Measurements from ENCODE around the gene C2orf74.

Gene C2orf74

DNA sequence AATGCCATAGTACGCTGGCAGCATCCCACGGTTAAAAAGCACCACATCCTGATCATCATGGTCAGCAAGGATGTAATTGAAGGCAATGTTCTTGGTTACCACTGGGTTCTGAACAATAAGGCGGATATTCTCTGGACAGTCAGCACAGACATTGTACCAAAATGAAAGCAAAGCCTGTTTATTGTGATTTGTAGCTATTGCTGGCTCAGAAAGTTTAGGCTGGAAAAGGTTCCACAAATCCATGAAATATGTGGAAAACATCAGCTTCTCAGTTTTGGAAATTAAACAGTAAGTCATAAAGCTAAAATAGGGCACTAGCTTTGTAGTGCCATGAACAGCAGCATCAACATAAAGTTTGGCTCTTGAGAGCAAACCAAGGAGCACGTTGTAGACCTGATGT is 52.2 kb downstream of the C2orf74 start:
- no peak overlapping the region for H3K27ac ChIP-seq
- DNase-seq (ENCODE audit: low spot score): no peak
- H3K4me3 ChIP-seq: no peak overlapping the region
- TF ChIP-seq, protein P1, sequence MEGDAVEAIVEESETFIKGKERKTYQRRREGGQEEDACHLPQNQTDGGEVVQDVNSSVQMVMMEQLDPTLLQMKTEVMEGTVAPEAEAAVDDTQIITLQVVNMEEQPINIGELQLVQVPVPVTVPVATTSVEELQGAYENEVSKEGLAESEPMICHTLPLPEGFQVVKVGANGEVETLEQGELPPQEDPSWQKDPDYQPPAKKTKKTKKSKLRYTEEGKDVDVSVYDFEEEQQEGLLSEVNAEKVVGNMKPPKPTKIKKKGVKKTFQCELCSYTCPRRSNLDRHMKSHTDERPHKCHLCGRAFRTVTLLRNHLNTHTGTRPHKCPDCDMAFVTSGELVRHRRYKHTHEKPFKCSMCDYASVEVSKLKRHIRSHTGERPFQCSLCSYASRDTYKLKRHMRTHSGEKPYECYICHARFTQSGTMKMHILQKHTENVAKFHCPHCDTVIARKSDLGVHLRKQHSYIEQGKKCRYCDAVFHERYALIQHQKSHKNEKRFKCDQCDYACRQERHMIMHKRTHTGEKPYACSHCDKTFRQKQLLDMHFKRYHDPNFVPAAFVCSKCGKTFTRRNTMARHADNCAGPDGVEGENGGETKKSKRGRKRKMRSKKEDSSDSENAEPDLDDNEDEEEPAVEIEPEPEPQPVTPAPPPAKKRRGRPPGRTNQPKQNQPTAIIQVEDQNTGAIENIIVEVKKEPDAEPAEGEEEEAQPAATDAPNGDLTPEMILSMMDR (IDR thresholded peaks at IDR 0.05): no peak

Data from coronary artery (tissue), 2 donors.